ENCODE measurements around the gene CPNE9. TPM values are rescaled to one million over a fixed set of nuclear protein-coding genes. Genes with fewer than 3 reads are reported as not detected.

The CPNE9 gene
- total RNA-seq, 2 experiments from 2014 or later, result not detected

DNA sequence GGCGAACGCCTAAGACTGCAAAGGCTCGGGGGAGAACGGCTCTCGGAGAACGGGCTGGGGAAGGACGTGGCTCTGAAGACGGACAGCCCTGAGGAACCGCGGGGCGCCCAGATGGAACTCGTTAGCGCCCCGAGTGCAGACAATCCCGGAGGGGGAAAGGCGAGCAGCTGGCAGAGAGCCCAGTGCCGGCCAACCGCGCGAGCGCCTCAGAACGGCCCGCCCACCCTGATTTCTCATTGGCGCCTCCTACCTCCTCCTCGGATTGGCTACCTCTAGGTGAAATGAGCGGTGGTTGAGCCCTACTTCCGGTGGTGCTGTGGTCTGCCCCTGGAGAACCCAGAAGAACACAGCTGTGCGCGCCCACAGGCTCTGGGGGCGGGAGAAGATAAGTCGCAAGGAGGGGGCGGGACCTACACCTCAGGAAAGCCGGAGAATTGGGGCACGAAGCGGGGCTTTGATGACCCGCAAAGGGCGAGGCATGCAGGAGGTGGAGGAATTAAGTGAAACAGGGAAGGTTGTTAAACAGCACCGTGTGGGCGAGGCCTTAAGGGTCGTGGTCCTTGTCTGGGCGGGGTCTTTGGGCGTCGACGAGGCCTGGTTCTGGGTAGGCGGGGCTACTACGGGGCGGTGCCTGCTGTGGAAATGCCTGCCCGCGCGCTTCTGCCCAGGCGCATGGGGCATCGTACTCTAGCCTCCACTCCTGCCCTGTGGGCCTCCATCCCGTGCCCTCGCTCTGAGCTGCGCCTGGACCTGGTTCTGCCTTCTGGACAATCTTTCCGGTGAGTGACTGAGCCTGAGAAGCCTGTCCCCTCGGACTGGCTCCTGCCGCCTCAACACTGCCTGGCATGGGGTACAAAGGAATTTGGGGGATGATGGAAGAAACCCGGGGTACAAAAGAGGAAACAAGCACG lies 46.3 kb downstream of the CPNE9 start, which contains the start of gene OGG1:
OGG1 (plus strand) TSS at position 308 of the 911 bp plus-strand sequence; CDS start at position 643, 335 bp downstream.
- peak within 1 kb of the TSS; percentile 88 for H3K4me3 Mint-ChIP-seq
- ChIA-PET CTCF (interaction anchor here (0.7 to 3.2 kb wide), 10 partner anchors 11 to 196 kb away, joined by 3 to 15 read pairs (median 4); partner anchors contain the start of gene BRPF1), POLR2A (interaction anchor here (0.8 to 7.4 kb wide), 13 partner anchors 10 to 55 kb away, joined by 3 to 50 read pairs (median 7); partner anchors contain the start of genes ARPC4, BRPF1, CAMK1 and TADA3)
- intact Hi-C loops (cut with micrococcal nuclease), result loop anchor here (2.0 kb wide), 1 partner anchor 43 kb away; the partner anchor contains the start of genes ARPC4 and TADA3
- H3K4me1 Mint-ChIP-seq (ENCODE audit: low read depth), result peaks cover 45% of the 10 kb centered on the region
- peaks cover 67% of the 10 kb centered on the region for H3K36me3 Mint-ChIP-seq (ENCODE audit: low read depth)
- H3K9me3 Mint-ChIP-seq, result no peaks in the 10 kb centered on the region
- peak; percentile 100 for DNase-seq
- peak; percentile 89 for ATAC-seq
- TF ChIP-seq, protein P1, sequence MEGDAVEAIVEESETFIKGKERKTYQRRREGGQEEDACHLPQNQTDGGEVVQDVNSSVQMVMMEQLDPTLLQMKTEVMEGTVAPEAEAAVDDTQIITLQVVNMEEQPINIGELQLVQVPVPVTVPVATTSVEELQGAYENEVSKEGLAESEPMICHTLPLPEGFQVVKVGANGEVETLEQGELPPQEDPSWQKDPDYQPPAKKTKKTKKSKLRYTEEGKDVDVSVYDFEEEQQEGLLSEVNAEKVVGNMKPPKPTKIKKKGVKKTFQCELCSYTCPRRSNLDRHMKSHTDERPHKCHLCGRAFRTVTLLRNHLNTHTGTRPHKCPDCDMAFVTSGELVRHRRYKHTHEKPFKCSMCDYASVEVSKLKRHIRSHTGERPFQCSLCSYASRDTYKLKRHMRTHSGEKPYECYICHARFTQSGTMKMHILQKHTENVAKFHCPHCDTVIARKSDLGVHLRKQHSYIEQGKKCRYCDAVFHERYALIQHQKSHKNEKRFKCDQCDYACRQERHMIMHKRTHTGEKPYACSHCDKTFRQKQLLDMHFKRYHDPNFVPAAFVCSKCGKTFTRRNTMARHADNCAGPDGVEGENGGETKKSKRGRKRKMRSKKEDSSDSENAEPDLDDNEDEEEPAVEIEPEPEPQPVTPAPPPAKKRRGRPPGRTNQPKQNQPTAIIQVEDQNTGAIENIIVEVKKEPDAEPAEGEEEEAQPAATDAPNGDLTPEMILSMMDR (IDR thresholded peaks at IDR 0.05), result no peak
- H3K27me3 Mint-ChIP-seq, result no peaks in the 10 kb centered on the region
- peak within 1 kb of the TSS; percentile 94 for H3K27ac Mint-ChIP-seq

DNA sequence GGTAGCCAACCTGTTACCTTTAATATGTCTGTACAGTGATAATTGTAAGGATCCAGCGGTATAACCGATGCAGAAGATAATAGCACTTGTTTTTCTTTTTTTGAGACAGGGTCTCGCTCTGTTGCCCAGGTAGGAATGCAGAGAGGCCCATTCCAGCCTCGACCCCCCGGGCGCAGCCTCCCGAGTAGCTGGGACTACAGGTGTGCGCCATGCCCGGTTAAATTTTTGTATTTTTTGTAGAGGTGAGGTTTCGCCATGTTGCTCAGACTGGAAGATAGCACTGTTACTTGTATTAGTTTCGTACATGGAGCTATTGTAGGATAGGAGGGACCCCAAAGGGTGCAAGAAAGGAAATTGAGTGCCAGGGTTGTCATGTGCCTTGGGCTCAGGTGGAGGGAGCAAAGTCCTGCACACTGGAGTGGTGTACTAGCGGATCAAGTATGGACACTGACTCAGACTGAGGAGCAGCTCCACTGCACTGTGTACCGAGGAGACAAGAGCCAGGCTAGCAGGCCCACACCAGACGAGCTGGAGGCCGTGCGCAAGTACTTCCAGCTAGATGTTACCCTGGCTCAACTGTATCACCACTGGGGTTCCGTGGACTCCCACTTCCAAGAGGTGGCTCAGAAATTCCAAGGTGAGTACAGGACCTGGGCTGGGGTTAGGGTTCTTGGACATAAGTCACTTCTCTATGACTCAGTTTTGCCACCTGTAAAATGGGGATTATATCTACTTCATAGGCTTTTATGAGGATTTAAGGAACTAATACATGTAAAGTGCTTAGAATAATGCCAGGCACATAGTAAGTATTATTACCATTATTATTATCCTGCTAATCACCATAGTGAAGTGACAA lies 47.2 kb downstream of the CPNE9 start:
- ATAC-seq, result no peak
- Mint-ChIP-seq H3K4me3 (peak overlapping the region; percentile 88), H3K36me3 (ENCODE audit: low read depth) (peaks cover 70% of the 10 kb centered on the region)

DNA sequence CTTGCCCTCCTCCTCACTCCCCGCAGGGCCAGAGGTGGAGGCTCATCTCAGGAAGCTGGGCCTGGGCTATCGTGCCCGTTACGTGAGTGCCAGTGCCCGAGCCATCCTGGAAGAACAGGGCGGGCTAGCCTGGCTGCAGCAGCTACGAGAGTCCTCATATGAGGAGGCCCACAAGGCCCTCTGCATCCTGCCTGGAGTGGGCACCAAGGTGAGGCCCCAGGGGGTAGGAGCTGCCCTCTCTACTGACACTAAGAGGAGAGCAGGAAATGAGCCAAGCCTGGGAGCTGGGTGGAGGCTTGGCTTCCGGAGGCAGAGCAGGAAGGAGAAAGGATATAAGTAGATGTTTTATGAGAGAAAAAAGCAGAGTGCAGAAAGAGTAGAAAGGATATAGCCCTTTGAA lies 51.0 kb downstream of the CPNE9 start:
- Mint-ChIP-seq H3K4me3 (no peak overlapping the region), H3K36me3 (ENCODE audit: low read depth) (peaks cover 71% of the 10 kb centered on the region), H3K27me3 (no peaks in the 10 kb centered on the region), H3K27ac (peak overlapping the region; percentile 27), H3K9me3 (no peaks in the 10 kb centered on the region), H3K4me1 (ENCODE audit: low read depth) (peaks cover 29% of the 10 kb centered on the region)
- ChIA-PET POLR2A (interaction anchor here (0.7 to 1.8 kb wide), 6 partner anchors 9 to 88 kb away, joined by 3 to 7 read pairs (median 4); partner anchors contain the start of gene BRPF1), CTCF (no interaction called here)
- DNase-seq (no peak), ATAC-seq (no peak)
- TF ChIP-seq, protein P1 (IDR thresholded peaks at IDR 0.05), result no peak
- intact Hi-C loops (cut with micrococcal nuclease), result no loop called here

More for the DNA sequence above, 47.2 kb downstream of the CPNE9 start:
- DNase-seq, result no peak
- POLR2A ChIA-PET, result interaction anchor here (0.5 to 7.4 kb wide), 13 partner anchors 9 to 361 kb away, joined by 3 to 50 read pairs (median 5); partner anchors contain the start of genes ARPC4, BRPF1, CAMK1 and TADA3
- no peaks in the 10 kb centered on the region for H3K27me3 Mint-ChIP-seq
- intact Hi-C loops (cut with micrococcal nuclease), result loop anchor here (2.0 kb wide), 1 partner anchor 42 kb away; the partner anchor contains the start of genes ARPC4 and TADA3
- TF ChIP-seq, protein P1 (IDR thresholded peaks at IDR 0.05), result no peak
- CTCF ChIA-PET, result interaction anchor here (1.0 to 3.9 kb wide), 6 partner anchors 14 to 195 kb away, joined by 3 to 15 read pairs (median 4); partner anchors contain the start of gene BRPF1
- no peaks in the 10 kb centered on the region for H3K9me3 Mint-ChIP-seq
- peak overlapping the region; percentile 94 for H3K27ac Mint-ChIP-seq
- peaks cover 46% of the 10 kb centered on the region for H3K4me1 Mint-ChIP-seq (ENCODE audit: low read depth)

DNA sequence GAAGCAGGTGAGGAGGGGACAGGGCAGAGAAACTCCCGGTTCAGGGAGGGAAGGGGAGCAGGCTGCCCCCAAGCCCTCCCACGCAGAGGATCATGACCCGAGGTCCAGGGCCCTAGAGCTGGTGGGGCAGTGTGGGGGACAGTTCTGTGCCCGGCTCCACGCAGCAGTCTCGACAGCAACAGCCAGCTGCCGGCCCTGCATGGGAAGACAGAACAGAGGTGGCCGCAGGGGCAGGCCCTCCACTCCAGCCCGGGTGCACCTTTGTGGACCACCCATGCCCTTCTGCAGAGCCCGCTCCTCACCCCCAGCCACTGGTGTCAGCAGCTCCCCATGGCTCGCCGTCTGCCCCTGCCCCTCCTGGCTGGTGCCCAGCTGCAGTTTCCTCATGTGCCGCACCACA lies 53.8 kb downstream of the CPNE9 start:
- DNase-seq, result no peak
- ChIA-PET CTCF (no interaction called here), POLR2A (no interaction called here)
- ATAC-seq, result no peak
- Mint-ChIP-seq H3K27ac (no peak overlapping the region), H3K27me3 (no peaks in the 10 kb centered on the region), H3K36me3 (ENCODE audit: low read depth) (peaks cover 58% of the 10 kb centered on the region), H3K9me3 (no peaks in the 10 kb centered on the region), H3K4me3 (no peak overlapping the region), H3K4me1 (ENCODE audit: low read depth) (peaks cover 14% of the 10 kb centered on the region)
- TF ChIP-seq, protein P1 (IDR thresholded peaks at IDR 0.05), result no peak
- intact Hi-C loops (cut with micrococcal nuclease), result no loop called here

All from activated CD8-positive, alpha-beta T cell treated with anti-CD3 and anti-CD28 coated beads for 36 hours (primary cell).